CD14-positive monocyte (primary cell): ENCODE measurements around the gene SLC18A3. TPM values are rescaled to one million over a fixed set of nuclear protein-coding genes. Genes with fewer than 3 reads are reported as not detected.

ENCODE experiments used
- DNase-seq, 3 donors: peaks; one replicate each; pipeline ENCODE4 v3.0.0-alpha.2; 2011 to 2022
- H2AFZ ChIP-seq: 2 replicates; pipeline ENCODE4 v1.6.0; 2012; ENCODE audit warnings: mild to moderate bottlenecking, low read depth, low read length, inconsistent platforms; ENCODE audit not compliant: insufficient read depth, poor library complexity, severe bottlenecking
- H3K27ac ChIP-seq, 2 donors: 1 replicate in 1 of 2; 2 replicates in 1 of 2; pipeline ENCODE4 v1.5.1; 2012 to 2013; ENCODE audit warnings: low read length in 2 of 2, control low read depth in 1 of 2, inconsistent platforms in 1 of 2, low read depth in 1 of 2, mild to moderate bottlenecking in 1 of 2
- H3K27me3 ChIP-seq, 2 donors: one replicate each; pipeline versions ENCODE4 v1.6.0 to v1.6.1; 2011 to 2013; ENCODE audit warnings: low read length in 2 of 2; ENCODE audit not compliant: control insufficient read depth in 2 of 2, insufficient read depth in 2 of 2
- H3K36me3 ChIP-seq, 2 donors: replicated peaks in 1 of 2; 1 replicate in 1 of 2; 2 replicates in 1 of 2; pipeline versions ENCODE4 v1.5.1 to v1.6.1; 2012 to 2013; ENCODE audit warnings: low read length in 2 of 2, control low read depth in 1 of 2, inconsistent platforms in 1 of 2, mild to moderate bottlenecking in 1 of 2; ENCODE audit not compliant: insufficient read depth in 2 of 2, control insufficient read depth in 1 of 2
- H3K4me1 ChIP-seq, 2 donors: 1 replicate in 1 of 2; 2 replicates in 1 of 2; pipeline versions ENCODE4 v1.5.1 to v1.6.1; 2012 to 2013; ENCODE audit warnings: low read length in 2 of 2, control low read depth in 1 of 2, inconsistent platforms in 1 of 2, mild to moderate bottlenecking in 1 of 2, moderate library complexity in 1 of 2; ENCODE audit not compliant: insufficient read depth in 2 of 2, control insufficient read depth in 1 of 2
- H3K4me2 ChIP-seq: replicated peaks from 2 replicates; pipeline ENCODE3; 2012; ENCODE audit warnings: low read length, moderate library complexity, mild to moderate bottlenecking; ENCODE audit not compliant: poor library complexity, severe bottlenecking; ENCODE audit errors: extremely low read depth
- H3K4me3 ChIP-seq, 3 experiments: fragments of 200-600 bp in 1 of 3; sonication (generic) in 1 of 3; replicated peaks in 1 of 3; 1 replicate in 2 of 3; 2 replicates in 1 of 3; pipeline ENCODE4 v1.5.1; 2011 to 2013; ENCODE audit warnings: low read length in 3 of 3, mild to moderate bottlenecking in 3 of 3, control low read depth in 2 of 3, low read depth in 2 of 3, inconsistent platforms in 1 of 3, moderate library complexity in 1 of 3
- H3K79me2 ChIP-seq: 2 replicates; pipeline ENCODE4 v1.6.0; 2012; ENCODE audit warnings: mild to moderate bottlenecking, control low read depth, inconsistent platforms, low read length, moderate library complexity; ENCODE audit not compliant: insufficient read depth
- H3K9ac ChIP-seq: 2 replicates; pipeline ENCODE4 v1.6.0; 2017; ENCODE audit warnings: low read length, mild to moderate bottlenecking; ENCODE audit not compliant: insufficient read depth, poor library complexity, severe bottlenecking
- H3K9me3 ChIP-seq, 2 donors: replicated peaks in 1 of 2; 1 replicate in 1 of 2; 2 replicates in 1 of 2; pipeline versions ENCODE4 v1.5.1 to v1.6.1; 2012 to 2013; ENCODE audit warnings: low read length in 2 of 2, control low read depth in 1 of 2; ENCODE audit not compliant: control insufficient read depth in 1 of 2, insufficient read depth in 1 of 2
- H4K20me1 ChIP-seq: 2 replicates; pipeline ENCODE4 v1.6.0; 2012; ENCODE audit warnings: mild to moderate bottlenecking, low read length, control low read depth, moderate library complexity; ENCODE audit not compliant: insufficient read depth
- H3K27ac Mint-ChIP-seq, 7 donors: one replicate each; pipeline ENCODE4 v1.8.0; 2020; ENCODE audit warnings: mild to moderate bottlenecking in 7 of 7, mixed read lengths in 7 of 7, moderate library complexity in 6 of 7, inconsistent platforms in 2 of 7
- H3K27me3 Mint-ChIP-seq, 3 donors: one replicate each; pipeline ENCODE4 v1.8.0; 2021 to 2022; ENCODE audit warnings: low read depth in 3 of 3, mild to moderate bottlenecking in 3 of 3, mixed read lengths in 3 of 3, moderate library complexity in 3 of 3, inconsistent platforms in 1 of 3
- H3K36me3 Mint-ChIP-seq, 2 donors: one replicate each; pipeline ENCODE4 v1.8.0; 2020; ENCODE audit warnings: mixed read lengths in 2 of 2, inconsistent platforms in 1 of 2, mild to moderate bottlenecking in 1 of 2
- H3K4me1 Mint-ChIP-seq: one replicate; pipeline ENCODE4 v1.8.0; 2020; ENCODE audit warnings: mild to moderate bottlenecking, mixed read lengths
- H3K4me3 Mint-ChIP-seq, 2 donors: one replicate each; pipeline ENCODE4 v1.8.0; 2020; ENCODE audit warnings: mild to moderate bottlenecking in 2 of 2, mixed read lengths in 2 of 2, moderate library complexity in 1 of 2
- H3K9me3 Mint-ChIP-seq, 7 donors: one replicate each; pipeline ENCODE4 v1.8.0; 2020 to 2022; ENCODE audit warnings: mixed read lengths in 7 of 7, mild to moderate bottlenecking in 6 of 7, moderate library complexity in 6 of 7, inconsistent platforms in 2 of 7
- WGBS: methylation state at CpG from one replicate; pipeline ENCODE4 v1.1.5; 2013; ENCODE audit warnings: missing lambda C conversion rate; ENCODE audit not compliant: insufficient coverage; 5-methylcytosine and 5-hydroxymethylcytosine counted together
- intact Hi-C, 2 donors: fragments of 100-400 bp; cut with micrococcal nuclease; formaldehyde crosslinking; loops; one replicate each; pipeline versions ENCODE4 v1.15.0 to v1.15.1; 2023
- polyA plus RNA-seq, 3 donors: library from polyadenylated mRNA; depleted of rRNA in 1 of 3; unstranded in 2 of 3; stranded (reverse) in 1 of 3; fragments of 300-500 nt in 2 of 3; fragments of >200 nt in 1 of 3; fragmentation: Illumina TruSeq in 2 of 3; gene quantifications; 1 replicate in 2 of 3; 2 replicates in 1 of 3; pipeline ENCODE4 v1.2.3, GENCODE V29; 2012 to 2021
- TF ChIP-seq, protein P1 (sequence below): fragments of 200-600 bp; IDR thresholded peaks from one replicate; pipeline ENCODE4 v1.8.0; 2022; ENCODE audit warnings: antibody characterized with exemption, mild to moderate bottlenecking

The SLC18A3 gene
- polyA plus RNA-seq, 3 donors = not detected

DNA sequence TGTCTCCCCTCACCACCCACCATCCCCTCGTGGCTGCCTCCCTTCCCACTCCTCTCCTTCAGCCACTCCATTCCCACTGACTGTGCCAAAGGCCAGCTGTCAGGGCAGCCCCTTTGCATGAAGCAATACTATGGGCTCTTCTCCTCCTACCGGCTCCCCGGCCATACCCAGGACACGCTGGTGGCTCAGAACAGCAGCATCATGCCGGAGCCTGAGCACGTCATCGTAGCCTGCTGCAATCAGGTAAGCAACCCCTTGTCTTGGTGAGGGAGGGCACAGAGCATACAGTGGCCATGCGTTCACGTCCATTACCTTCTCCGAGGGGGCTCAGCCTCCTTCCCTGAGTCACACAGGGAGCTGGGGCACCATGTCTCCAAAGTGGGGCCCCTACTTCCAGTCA, 15.3 kb downstream of the SLC18A3 start:
- Histone ChIP-seq H3K27ac (no peak overlapping the region), H3K4me1 (no peaks in the 10 kb centered on the region), H3K4me3 (no peak overlapping the region), H3K4me2 (no peak overlapping the region), H2AFZ (no peak overlapping the region), H3K36me3 (no peaks in the 10 kb centered on the region), H3K9me3 (no peaks in the 10 kb centered on the region), H4K20me1 (no peaks in the 10 kb centered on the region), H3K27me3 (peaks cover 0 to 2% of the 10 kb centered on the region in 2 donors), H3K79me2 (no peaks in the 10 kb centered on the region), H3K9ac (no peak overlapping the region)
- Mint-ChIP-seq H3K9me3 (peaks cover 0 to 8% (median 2%) of the 10 kb centered on the region in 7 donors), H3K4me1 (no peaks in the 10 kb centered on the region), H3K27me3 (peaks cover 7 to 8% (median 7%) of the 10 kb centered on the region in 3 donors), H3K36me3 (no peaks in the 10 kb centered on the region), H3K4me3 (no peak overlapping the region), H3K27ac (no peak overlapping the region)
- 78% methylated on average over 7 of the region's 10 CpGs for WGBS
- TF ChIP-seq, protein P1, sequence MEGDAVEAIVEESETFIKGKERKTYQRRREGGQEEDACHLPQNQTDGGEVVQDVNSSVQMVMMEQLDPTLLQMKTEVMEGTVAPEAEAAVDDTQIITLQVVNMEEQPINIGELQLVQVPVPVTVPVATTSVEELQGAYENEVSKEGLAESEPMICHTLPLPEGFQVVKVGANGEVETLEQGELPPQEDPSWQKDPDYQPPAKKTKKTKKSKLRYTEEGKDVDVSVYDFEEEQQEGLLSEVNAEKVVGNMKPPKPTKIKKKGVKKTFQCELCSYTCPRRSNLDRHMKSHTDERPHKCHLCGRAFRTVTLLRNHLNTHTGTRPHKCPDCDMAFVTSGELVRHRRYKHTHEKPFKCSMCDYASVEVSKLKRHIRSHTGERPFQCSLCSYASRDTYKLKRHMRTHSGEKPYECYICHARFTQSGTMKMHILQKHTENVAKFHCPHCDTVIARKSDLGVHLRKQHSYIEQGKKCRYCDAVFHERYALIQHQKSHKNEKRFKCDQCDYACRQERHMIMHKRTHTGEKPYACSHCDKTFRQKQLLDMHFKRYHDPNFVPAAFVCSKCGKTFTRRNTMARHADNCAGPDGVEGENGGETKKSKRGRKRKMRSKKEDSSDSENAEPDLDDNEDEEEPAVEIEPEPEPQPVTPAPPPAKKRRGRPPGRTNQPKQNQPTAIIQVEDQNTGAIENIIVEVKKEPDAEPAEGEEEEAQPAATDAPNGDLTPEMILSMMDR = no peak
- intact Hi-C loops = no loop called here
- DNase-seq = no peak

DNA sequence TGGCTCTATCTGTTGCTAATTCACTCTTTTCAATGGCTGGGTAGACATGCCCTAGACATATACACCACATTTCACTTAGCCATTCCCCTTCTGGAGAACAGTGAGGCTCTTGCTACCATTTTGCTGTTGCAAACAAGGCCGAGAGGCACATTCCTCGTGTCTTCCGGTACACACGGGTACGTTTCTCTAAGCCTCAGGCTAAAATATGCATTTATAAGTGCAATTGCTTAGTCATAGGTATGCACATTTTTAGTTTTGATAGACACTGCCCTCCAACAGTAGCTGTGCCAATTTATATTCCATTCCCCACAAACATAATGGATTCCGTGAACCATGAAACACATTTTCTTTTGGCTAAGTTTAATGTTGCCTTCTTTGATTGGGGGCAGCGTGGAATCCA, 16.9 kb downstream of the SLC18A3 start:
- no peak for DNase-seq
- Histone ChIP-seq H3K36me3 (no peaks in the 10 kb centered on the region), H3K79me2 (no peaks in the 10 kb centered on the region), H3K4me1 (no peaks in the 10 kb centered on the region), H3K27me3 (peaks cover 0 to 2% of the 10 kb centered on the region in 2 donors), H3K4me3 (no peak overlapping the region), H3K4me2 (no peak overlapping the region), H2AFZ (no peak overlapping the region), H4K20me1 (no peaks in the 10 kb centered on the region), H3K27ac (no peak overlapping the region), H3K9me3 (no peaks in the 10 kb centered on the region), H3K9ac (no peak overlapping the region)
- no peaks in the 10 kb centered on the region for H3K36me3 Mint-ChIP-seq
- H3K27ac Mint-ChIP-seq = peak overlapping the region in 1 of 7 donors; percentile 22
- H3K27me3 Mint-ChIP-seq = peaks cover 5 to 6% (median 5%) of the 10 kb centered on the region in 3 donors
- H3K9me3 Mint-ChIP-seq = peaks cover 0 to 8% (median 0%) of the 10 kb centered on the region in 7 donors
- no peak overlapping the region for H3K4me3 Mint-ChIP-seq
- no peaks in the 10 kb centered on the region for H3K4me1 Mint-ChIP-seq
- TF ChIP-seq, protein P1 = no peak
- 92% methylated on average over 2 of the region's 7 CpGs for WGBS
- intact Hi-C loops = no loop called here
